DLD1 (cell line): ENCODE data around the gene DYNLL2.
"Not testable (repeated sequence)": the region's sequence is repeated elsewhere in the genome, so short reads cannot be mapped to it uniquely, and the experiment has no call there.

Experiments used
- in situ Hi-C: cut with HindIII; loops from 2 replicates; pipeline ENCODE4 v1.10.0; 2017; ENCODE audit warnings: low sequenced_read_pairs

The DYNLL2 gene

GRCh38 chr17:58082870-58083490 is at the start of gene DYNLL2:
TSS of gene DYNLL2 (plus strand) at chr17:58083419. CDS start at chr17:58087091, 3,672 bp downstream.
- in situ Hi-C loops, result no loop called here

GRCh38 chr17:58039975-58040374 is 43.2 kb upstream of the DYNLL2 start:
- in situ Hi-C loops, result no loop called here

GRCh38 chr17:58040386-58040785 is 42.8 kb upstream of the DYNLL2 start:
- in situ Hi-C loops, result no loop called here

- in situ Hi-C loops, result no loop called here
Observed at GRCh38 chr17:58041161-58041560, 42.1 kb upstream of the DYNLL2 start.

GRCh38 chr17:58043221-58044181 is 39.7 kb upstream of the DYNLL2 start:
- in situ Hi-C loops, result no loop called here

GRCh38 chr17:58044256-58044655 is 39.0 kb upstream of the DYNLL2 start:
- in situ Hi-C loops, result not testable (repeated sequence)

- in situ Hi-C loops, result no loop called here
Observed at GRCh38 chr17:58046239-58047094, 36.8 kb upstream of the DYNLL2 start.

GRCh38 chr17:58047376-58048150 is 35.7 kb upstream of the DYNLL2 start:
- in situ Hi-C loops, result no loop called here

GRCh38 chr17:58049533-58049932 is 33.7 kb upstream of the DYNLL2 start:
- in situ Hi-C loops, result no loop called here

- in situ Hi-C loops, result no loop called here
Observed at GRCh38 chr17:58050966-58051365, 32.3 kb upstream of the DYNLL2 start.

GRCh38 chr17:58051468-58051867 is 31.8 kb upstream of the DYNLL2 start:
- in situ Hi-C loops, result no loop called here

GRCh38 chr17:58052407-58052806 is 30.8 kb upstream of the DYNLL2 start:
- in situ Hi-C loops, result no loop called here

- in situ Hi-C loops, result no loop called here
Observed at GRCh38 chr17:58052945-58053715, 30.1 kb upstream of the DYNLL2 start.

- in situ Hi-C loops, result no loop called here
Observed at GRCh38 chr17:58054641-58055040, 28.6 kb upstream of the DYNLL2 start.

- in situ Hi-C loops, result no loop called here
Observed at GRCh38 chr17:58056476-58056875, 26.7 kb upstream of the DYNLL2 start.

GRCh38 chr17:58059141-58059540 is 24.1 kb upstream of the DYNLL2 start:
- in situ Hi-C loops, result no loop called here

GRCh38 chr17:58060596-58061191 is 22.5 kb upstream of the DYNLL2 start:
- in situ Hi-C loops, result no loop called here

GRCh38 chr17:58061672-58062071 is 21.5 kb upstream of the DYNLL2 start:
- in situ Hi-C loops, result no loop called here

- in situ Hi-C loops, result no loop called here
Observed at GRCh38 chr17:58065238-58065637, 18.0 kb upstream of the DYNLL2 start.
